HG03139 (cell line): ENCODE data around the gene DNER.
"Not testable (repeated sequence)": the region's sequence is repeated elsewhere in the genome, so short reads cannot be mapped to it uniquely, and the experiment has no call there.

Experiments used
- ATAC-seq: cut with Tn5 transposase; IDR thresholded peaks from one replicate; pipeline ENCODE4 v1.9.1; 2021; ENCODE audit not compliant: unreplicated experiment

The DNER gene

DNA sequence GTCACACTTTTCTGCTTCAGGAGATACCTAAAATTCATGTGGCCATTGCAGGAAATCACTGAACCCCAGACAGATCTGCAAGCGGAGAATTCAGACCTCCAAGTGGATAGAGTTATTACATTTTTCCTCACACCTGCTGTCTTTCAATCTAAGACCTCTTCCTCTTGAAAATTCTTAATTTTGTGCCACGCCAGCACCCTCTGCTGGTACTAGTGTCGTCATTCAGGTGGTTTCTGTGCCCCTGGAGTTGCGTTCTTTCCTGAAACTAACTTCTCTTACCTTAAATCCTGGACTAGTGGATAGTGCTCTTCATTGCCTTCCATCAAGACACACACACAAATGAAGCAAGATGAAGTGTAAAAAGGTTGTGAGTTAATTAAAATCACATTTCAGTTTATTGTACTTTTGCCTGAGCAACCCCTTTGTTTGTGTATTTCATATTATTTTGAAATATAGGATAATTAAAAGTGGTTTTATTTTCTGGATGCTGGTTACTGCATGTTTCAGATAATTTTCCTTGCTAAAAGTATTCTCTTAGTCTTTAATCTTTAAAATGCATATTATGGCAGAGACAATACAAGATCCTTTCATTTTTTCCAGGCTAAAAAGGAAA is 1.6 kb upstream of the DNER start:
- no peak for ATAC-seq

- ATAC-seq, result peak; percentile 35
Observed at GRCh38 chr2:229714736-229715541, 584 bp upstream of the DNER start.

GRCh38 chr2:229713371-229714079 is 830 bp downstream of the DNER start:
- no peak for ATAC-seq

DNA sequence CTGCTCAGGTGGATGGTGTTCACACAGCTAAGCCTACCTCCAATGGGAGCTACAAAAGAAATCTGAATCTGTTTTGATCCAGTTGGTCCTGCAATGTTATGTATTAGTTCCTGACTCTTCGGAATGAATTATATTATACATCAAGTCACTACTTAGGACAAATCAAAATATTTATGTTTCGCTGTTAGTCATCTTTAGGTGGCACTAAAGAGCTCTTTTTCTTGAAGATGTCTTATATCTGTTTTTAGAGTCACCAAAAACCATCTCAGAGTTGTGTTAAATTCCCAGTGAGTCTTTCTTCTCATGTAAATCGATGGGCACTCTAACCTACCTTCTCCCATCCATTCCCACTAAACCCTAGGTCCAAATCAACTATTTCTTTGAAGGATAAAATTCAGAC is 2.2 kb downstream of the DNER start:
- no peak for ATAC-seq

GRCh38 chr2:229708335-229708734 is 6.0 kb downstream of the DNER start:
- no peak for ATAC-seq

DNA sequence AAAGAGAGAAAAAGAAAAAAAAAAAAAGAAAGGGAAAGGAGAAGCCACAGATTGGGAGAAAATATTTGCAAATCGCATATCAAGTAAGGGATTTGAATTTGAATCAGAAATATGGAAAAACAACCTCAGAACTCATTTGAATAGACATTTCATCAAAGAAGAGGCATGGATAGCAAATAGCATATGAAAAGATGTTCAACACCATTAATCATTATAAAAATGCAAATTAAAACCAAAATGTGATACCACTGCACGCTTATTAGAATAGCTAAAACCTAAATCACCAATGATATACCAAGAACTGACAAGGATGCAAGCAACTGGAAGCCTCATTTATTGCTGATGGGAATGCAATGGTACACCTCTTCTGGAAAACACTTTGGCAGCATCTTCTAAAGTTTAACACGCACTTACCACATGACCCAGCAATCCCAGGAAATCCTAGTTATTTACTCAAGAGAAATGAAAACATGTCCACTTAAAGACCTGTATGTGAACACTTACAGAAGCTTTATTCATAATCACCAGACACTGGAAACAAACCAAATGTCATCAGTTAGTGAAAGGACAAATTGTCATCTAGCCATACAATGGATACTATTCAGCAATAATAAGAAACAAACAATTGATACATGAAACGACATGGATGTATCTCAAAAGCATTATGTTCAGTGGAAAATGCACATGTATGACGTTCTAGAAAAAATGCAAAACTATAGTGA is 10.3 kb downstream of the DNER start:
- ATAC-seq, result no peak

DNA sequence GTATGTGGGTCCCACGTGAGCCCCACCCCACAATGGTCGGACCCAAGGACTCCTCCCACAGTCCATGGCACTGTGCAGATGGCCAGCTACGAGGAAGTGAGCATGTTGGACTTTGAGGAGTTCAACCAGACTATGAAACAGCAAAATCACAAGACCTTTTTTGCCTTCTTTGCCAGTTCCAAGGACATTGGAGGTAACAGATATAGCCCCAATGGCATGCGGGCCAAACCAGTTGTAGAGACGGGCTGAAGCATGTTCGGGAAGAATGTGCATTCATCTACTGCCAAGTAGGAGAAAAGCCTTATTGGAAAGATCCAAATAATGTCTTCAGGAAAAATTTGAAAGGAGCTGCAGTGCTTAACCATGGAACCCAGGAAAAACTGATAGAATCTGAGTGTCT is 12.6 kb downstream of the DNER start:
- ATAC-seq, result no peak

- no peak for ATAC-seq
Observed at GRCh38 chr2:229701062-229701461, 13.3 kb downstream of the DNER start.

GRCh38 chr2:229695961-229696360 is 18.4 kb downstream of the DNER start:
- ATAC-seq, result no peak

DNA sequence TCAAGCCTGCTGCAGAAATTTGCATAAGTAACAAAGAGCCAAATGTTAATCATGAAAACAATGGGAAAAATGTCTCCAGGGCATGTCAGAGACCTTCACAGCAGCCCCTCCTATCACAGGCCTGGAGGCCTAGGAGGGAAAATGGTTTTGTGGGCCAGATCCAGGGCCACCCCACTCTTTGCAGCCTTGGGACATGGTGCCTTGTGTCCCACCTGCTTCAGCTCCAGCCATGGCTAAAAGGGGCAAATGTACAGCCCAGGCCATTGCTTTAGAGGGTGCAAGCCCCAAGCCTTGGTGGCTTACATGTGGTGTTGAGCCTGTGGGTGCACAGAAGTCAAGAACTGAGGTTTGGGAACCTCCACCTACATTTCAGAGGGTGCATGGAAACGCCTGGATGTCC is 20.5 kb downstream of the DNER start:
- not testable (repeated sequence) for ATAC-seq

GRCh38 chr2:229691631-229692030 is 22.7 kb downstream of the DNER start:
- ATAC-seq, result no peak

DNA sequence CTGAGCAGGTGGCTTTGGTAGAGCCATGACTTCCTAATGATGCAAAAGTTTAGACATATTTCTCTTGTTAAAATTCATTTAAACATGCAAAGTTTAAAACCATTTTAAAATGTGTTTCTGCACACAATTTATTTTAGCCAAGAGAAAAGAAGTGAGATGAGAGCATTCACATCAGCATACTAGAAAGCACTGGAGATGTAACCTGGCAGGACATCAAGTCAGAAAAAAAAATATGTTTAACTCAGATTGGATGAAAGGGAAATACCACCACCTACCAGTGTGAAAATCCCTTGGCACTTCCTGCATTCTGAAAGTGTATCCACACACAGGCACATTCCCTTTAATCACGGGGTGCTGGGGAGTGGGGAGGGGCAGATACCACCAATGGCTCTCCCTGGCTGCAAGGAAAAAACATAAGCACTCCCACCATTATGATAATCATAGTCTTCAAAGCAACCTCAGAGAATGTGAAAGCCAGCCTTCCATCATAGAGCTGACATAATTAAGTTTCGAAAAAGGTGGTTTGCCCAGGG is 25.0 kb downstream of the DNER start:
- ATAC-seq, result no peak

DNA sequence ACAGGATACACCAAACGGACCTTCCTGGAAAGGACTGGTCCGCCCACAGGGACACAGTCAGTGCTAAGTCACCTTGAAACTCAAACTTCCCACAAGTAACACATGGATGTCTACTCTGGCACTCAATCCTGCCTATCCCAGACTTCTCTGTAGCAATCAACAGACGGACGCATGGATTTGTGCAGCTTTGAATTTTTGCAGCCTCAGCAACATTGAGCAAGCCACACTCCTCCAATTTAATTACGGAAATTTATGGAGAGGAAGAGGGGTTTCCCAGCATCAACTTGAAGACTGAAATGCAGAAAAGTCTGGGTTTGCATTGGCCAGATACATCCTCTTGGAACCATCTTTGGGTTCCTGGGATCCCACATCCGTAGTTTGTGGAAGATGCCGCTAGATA is 26.2 kb downstream of the DNER start:
- no peak for ATAC-seq

- no peak for ATAC-seq
Observed at GRCh38 chr2:229686122-229686919, 28.0 kb downstream of the DNER start.

DNA sequence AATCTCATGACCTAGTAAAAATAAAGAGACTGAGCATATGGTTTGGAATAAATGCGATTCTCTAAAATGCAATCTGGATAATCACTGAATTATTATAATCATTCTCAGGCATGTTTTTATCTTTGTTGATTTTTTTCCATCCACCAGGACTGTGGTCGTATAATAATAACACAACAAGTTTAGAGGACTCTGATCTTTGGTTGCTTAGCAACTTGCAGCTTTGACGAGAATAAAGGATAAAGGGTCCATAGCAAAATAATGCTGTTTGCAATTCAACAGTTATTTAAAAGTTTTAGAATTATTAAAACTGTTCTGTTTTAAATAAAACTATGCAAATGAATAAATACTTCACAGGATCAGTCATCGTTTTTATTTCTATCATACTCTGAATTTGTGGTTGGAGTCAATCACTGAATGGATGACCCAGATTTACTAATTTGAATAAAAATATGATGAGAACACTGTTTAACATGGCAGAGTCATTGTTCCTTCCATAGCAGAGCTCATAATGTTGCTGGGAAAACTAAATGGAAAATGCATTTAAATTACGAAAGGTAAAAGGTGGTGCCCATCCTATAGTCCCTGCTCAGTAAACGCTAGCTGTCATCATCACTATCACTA is 29.3 kb downstream of the DNER start:
- no peak for ATAC-seq

DNA sequence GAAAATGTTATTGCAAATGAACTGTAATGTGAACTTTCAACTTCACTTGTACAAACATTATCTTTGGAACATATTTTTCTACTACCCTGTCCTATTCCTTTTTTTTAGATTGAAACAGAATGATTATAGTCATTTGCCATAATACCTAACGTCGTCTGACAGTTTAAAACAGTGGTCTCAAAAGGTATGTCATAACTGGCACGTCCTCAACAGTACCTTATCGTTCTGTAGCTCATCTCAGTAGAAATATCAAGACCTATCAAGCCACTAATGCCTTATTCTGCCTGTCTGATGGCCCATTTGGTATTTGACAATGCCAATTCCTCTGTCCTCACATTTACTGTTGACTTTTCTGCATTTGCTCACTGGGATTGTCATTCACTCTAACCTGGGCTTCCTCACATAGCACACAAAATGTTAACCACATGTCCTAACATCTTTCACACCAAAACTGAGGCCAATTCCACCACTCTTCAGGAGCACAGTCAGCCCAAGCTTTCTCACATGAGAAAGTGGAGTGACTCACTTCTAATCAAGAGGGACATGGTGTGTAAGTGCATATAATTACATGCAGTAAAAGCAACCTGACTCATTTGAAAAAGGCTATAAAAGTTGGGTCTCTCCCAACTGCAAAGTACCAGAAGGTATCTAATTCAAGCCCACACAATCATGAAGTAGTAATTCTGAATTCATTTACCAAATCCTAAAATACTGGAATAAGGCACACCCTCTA is 34.8 kb downstream of the DNER start:
- no peak for ATAC-seq

GRCh38 chr2:229675569-229675968 is 38.8 kb downstream of the DNER start:
- ATAC-seq, result no peak

DNA sequence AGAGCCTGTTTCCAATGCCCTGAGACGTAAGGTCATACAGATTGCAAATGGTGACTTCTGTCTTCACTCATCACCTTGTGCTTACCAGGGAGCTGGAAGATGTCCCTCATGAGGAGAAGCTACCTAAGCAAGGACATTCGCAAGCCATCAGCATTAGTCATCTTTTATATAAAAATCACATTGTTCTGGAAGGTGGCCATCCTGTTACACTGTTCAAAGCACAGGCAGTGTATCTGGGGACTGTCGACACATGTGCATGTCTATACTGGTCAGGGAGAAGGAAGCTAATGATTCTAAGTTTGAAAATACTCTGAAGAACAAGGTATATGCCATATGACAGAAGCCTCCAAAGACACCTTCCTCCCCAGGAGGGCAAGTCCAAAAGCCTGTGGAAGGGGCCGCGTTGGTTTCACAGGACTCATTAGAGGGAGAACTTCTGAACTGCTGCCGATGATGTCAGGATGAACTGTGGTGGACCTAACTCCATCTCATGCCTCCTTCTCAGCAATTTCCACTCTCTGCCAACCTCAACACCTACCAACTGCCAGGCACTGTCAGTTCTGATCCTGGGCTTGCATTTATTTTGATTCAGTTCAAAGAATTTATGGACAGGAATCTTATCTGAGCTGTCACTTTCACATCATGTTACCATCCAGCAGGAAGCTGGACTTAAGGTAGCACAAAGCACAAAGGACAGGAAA is 39.4 kb downstream of the DNER start:
- no peak for ATAC-seq

DNA sequence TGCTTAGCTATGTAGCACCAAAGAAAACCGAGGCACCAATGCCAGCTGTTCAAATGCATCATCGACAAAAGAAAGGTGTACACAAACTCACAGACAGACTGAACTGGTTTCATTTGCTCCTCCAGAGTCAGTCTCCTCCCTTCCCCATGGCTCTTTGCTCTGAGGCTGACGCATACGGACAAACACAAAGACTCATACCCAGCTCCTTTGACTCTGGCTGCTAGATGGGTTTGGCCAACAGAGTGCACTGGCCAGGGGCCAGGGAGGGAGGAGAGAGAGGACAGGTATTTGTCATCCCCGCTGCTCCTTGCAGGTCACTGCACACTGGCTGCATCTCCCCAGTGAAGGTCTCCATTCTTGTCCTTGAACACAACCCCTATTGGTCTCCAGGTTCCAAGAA is 40.7 kb downstream of the DNER start:
- no peak for ATAC-seq
